ENCODE data around the gene REXO4. TPM values are rescaled to one million over a fixed set of nuclear protein-coding genes. Genes with fewer than 3 reads are reported as not detected.

Gene REXO4
- total RNA-seq, 4 donors from 2014 or later = 11.5 to 18.1 (median 15.4) TPM

- no peak for TF ChIP-seq CTCF (IDR thresholded peaks at IDR 0.05)
- no peak for ATAC-seq (ENCODE audit: low FRiP score)
Observed at GRCh38 chr9:133369933-133370332, 47.9 kb downstream of the REXO4 start.

GRCh38 chr9:133369422-133369821, 48.4 kb downstream of the REXO4 start:
- TF ChIP-seq CTCF (IDR thresholded peaks at IDR 0.05) = no peak
- DNase-seq (ENCODE audit: low spot score) (no peak), ATAC-seq (ENCODE audit: low FRiP score) (no peak)

More at GRCh38 chr9:133369933-133370332, 47.9 kb downstream of the REXO4 start:
- DNase-seq (ENCODE audit: low spot score) = no peak

GRCh38 chr9:133368249-133368881, 49.4 kb downstream of the REXO4 start:
- no peak for TF ChIP-seq CTCF (IDR thresholded peaks at IDR 0.05)
- DNase-seq (ENCODE audit: low spot score) (no peak), ATAC-seq (ENCODE audit: low FRiP score) (no peak)

- ATAC-seq (ENCODE audit: low FRiP score) = no peak
- no peak for DNase-seq (ENCODE audit: low spot score)
- no peak for TF ChIP-seq CTCF (IDR thresholded peaks at IDR 0.05)
Observed at GRCh38 chr9:133367778-133368177, 50.0 kb downstream of the REXO4 start.

DNA sequence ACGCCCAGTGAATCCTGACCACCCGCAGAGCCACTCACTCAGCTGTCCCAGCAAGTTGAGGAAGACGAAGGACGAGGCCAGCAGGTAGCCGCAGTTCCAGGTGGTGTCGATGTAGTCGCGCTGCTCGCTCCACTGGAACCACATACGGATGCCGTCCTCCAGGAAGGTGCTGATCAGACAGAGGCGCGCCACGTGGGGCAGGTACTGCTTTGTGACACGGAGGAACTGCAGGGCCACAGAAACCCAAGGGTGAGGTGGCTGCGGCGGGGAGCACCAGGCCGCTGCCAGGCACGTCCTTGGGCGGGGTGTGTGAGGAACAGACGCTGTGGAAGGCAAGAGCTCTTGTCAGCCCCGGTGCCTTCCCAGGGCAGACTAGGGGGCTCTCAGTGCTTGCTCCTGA, 50.6 kb downstream of the REXO4 start:
- DNase-seq (ENCODE audit: low spot score) = no peak

DNA sequence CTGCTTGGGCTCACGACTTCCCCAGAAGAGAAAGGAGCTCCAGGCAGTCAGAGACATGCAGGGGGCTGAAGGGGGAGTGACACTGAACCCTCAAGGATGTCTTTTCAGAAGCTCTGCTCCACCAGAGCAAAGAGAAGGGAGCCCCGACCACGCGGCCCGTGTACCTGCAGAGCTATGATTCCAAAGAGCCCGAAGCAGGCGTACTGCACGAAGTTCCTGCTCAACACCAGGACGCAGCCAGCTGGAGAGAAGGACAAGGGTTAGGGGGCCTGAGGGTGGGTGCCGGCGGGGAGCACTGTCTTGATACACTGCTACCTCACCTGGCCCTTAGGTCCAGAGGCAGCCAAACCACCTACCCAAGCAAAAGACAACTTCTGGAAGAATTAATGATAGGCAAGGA, 51.4 kb downstream of the REXO4 start:
- DNase-seq (ENCODE audit: low spot score) (no peak), ATAC-seq (ENCODE audit: low FRiP score) (no peak)
- no peak for TF ChIP-seq CTCF (IDR thresholded peaks at IDR 0.05)

More for the DNA sequence above, 50.6 kb downstream of the REXO4 start:
- no peak for ATAC-seq (ENCODE audit: low FRiP score)
- TF ChIP-seq CTCF (IDR thresholded peaks at IDR 0.05) = no peak

DNA sequence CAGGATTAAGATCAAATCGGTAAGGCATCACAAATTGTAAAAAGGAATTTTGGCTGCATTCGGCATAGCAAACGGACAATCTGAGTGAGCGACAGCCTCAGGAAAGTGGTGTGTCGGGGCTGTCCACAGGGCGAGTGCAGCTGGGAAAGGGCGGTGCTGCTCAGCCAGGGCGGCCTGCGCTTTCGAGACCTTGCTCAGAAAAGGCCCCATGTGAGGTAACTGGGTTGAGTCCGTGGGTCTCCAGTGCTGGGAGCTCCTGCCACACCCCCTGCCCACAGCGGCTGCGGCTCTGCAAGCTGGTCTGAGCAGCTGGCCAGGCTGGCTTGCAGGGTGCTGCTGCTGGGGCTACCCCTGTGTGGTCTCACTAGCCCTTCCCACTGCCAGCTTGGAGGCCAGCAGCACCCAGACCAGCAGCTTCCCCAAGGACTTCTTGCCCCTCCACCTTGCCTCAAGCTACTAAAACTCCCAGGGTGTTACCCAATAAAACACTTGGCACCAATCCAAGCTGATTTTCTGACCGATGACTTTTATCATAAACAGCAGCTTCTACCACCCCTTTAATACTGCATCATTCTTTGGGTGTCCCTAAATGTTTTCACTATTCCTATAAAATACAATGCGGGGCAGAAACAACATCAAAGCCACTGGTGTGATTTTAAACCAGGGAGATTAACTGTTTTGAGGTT, 55.3 kb downstream of the REXO4 start:
- no peak for DNase-seq (ENCODE audit: low spot score)
- ATAC-seq (ENCODE audit: low FRiP score) = no peak
- no peak for TF ChIP-seq CTCF (IDR thresholded peaks at IDR 0.05)
